GM19463 (cell line): ENCODE results near the gene GADD45A.

Experiments
- ATAC-seq: cut with Tn5 transposase; IDR thresholded peaks from one replicate; pipeline ENCODE4 v1.9.1; 2021; ENCODE audit warnings: mild to moderate bottlenecking, moderate library complexity; ENCODE audit not compliant: unreplicated experiment

GADD45A gene

GRCh38 chr1:67666636-67667035 lies 18.4 kb upstream of the GADD45A start:
- ATAC-seq = no peak

GRCh38 chr1:67668660-67669059 lies 16.3 kb upstream of the GADD45A start:
- no peak for ATAC-seq

- ATAC-seq = no peak
These were observed 12.7 kb upstream of the GADD45A start for GRCh38 chr1:67672260-67672803.

- ATAC-seq = no peak
These were observed 11.4 kb upstream of the GADD45A start for GRCh38 chr1:67673468-67674201.

- ATAC-seq = no peak
These were observed 10.6 kb upstream of the GADD45A start for GRCh38 chr1:67674260-67675011.

GRCh38 chr1:67675800-67676199 lies 9.2 kb upstream of the GADD45A start:
- ATAC-seq = peak; percentile 77

- ATAC-seq = no peak
These were observed 8.7 kb upstream of the GADD45A start for GRCh38 chr1:67676287-67676686.

GRCh38 chr1:67676946-67677345 lies 8.1 kb upstream of the GADD45A start:
- ATAC-seq = no peak

GRCh38 chr1:67677408-67677807 lies 7.6 kb upstream of the GADD45A start:
- no peak for ATAC-seq

GRCh38 chr1:67677930-67678329 lies 7.1 kb upstream of the GADD45A start:
- no peak for ATAC-seq

GRCh38 chr1:67679691-67680090 lies 5.3 kb upstream of the GADD45A start:
- ATAC-seq = no peak

- ATAC-seq = no peak
These were observed 4.5 kb upstream of the GADD45A start for GRCh38 chr1:67680486-67680885.

- no peak for ATAC-seq
These were observed 2.3 kb upstream of the GADD45A start for GRCh38 chr1:67682659-67683197.

- ATAC-seq = no peak
These were observed 1.7 kb upstream of the GADD45A start for GRCh38 chr1:67683316-67683715.

GRCh38 chr1:67683766-67684525 lies 1.1 kb upstream of the GADD45A start:
- ATAC-seq = no peak

- no peak for ATAC-seq
These were observed 405 bp upstream of the GADD45A start for GRCh38 chr1:67684526-67685066.

- peak; percentile 7 for ATAC-seq
These were observed 711 bp downstream of the GADD45A start for GRCh38 chr1:67685558-67686266.

GRCh38 chr1:67686267-67687197 lies 1.5 kb downstream of the GADD45A start:
- ATAC-seq = peak; percentile 31

- ATAC-seq = no peak
These were observed 2.2 kb downstream of the GADD45A start for GRCh38 chr1:67687198-67687545.
